HG02970 (cell line): ENCODE measurements around the gene INPP4A.
"Not testable (repeated sequence)": the region's sequence is repeated elsewhere in the genome, so short reads cannot be mapped to it uniquely, and the experiment has no call there.

Experiments
- ATAC-seq: cut with Tn5 transposase; IDR thresholded peaks from one replicate; pipeline ENCODE4 v1.9.1; 2021; ENCODE audit warnings: mild to moderate bottlenecking, moderate library complexity, moderate number of reproducible peaks; ENCODE audit not compliant: unreplicated experiment, low FRiP score

The INPP4A gene

DNA sequence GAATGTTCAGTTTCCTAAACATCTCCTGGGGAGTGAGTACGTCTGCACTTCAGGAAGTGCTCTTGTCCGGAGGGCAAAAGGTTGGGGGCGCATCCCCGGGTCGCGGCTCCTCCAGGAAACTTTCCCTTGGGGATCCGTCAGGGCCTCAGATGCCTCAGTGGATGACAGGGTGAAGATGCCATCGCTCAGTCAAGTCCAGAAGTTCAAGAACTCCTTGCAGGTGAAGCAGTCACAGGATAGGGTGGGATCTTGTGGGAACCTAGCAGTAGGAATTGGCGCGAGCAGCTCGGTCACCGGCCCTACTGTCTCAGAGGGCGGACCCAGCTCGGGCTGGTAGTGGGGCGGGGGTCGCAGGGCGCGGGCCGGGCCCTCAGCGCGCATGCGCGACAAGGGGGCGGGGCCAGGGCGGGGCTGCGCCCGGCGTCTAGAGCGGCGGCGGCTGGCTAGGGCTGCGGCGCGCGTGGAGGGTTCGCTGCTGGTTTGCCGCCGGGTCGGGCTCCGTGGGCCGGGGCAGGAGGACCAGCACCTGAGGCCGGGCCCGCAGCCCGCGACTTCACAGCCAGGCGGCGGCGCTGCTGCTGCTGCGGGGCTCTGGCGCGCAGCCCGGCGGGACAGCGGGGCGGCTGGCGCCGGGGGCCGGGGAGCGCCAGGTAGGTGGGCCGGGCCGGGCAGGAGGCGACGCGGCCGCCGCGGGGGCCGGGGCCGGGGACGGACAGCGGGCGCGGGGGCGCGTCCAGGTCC, at the start of gene INPP4A:
Gene INPP4A (plus strand): TSS at position 423 of the 741 bp plus-strand sequence. CDS start 75,191 bp downstream, outside the sequence.
- ATAC-seq = peak; percentile 82

DNA sequence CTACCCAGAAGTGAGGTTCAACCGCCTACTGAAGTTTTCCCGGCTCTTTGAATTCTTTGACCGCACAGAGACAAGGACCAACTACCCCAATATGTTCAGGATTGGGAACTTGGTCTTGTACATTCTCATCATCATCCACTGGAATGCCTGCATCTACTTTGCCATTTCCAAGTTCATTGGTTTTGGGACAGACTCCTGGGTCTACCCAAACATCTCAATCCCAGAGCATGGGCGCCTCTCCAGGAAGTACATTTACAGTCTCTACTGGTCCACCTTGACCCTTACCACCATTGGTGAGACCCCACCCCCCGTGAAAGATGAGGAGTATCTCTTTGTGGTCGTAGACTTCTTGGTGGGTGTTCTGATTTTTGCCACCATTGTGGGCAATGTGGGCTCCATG, 48.7 kb upstream of the INPP4A start:
- ATAC-seq = no peak

DNA sequence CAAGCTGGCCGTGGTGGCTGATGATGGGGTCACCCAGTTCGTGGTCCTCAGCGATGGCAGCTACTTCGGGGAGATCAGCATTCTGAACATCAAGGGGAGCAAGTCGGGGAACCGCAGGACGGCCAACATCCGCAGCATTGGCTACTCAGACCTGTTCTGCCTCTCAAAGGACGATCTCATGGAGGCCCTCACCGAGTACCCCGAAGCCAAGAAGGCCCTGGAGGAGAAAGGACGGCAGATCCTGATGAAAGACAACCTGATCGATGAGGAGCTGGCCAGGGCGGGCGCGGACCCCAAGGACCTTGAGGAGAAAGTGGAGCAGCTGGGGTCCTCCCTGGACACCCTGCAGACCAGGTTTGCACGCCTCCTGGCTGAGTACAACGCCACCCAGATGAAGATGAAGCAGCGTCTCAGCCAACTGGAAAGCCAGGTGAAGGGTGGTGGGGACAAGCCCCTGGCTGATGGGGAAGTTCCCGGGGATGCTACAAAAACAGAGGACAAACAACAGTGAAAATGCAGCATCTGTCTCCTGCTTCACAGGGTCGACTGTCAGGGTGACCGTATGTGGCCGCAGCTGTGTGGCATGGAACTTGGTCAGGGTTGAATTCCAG, 47.8 kb upstream of the INPP4A start:
- no peak for ATAC-seq

DNA sequence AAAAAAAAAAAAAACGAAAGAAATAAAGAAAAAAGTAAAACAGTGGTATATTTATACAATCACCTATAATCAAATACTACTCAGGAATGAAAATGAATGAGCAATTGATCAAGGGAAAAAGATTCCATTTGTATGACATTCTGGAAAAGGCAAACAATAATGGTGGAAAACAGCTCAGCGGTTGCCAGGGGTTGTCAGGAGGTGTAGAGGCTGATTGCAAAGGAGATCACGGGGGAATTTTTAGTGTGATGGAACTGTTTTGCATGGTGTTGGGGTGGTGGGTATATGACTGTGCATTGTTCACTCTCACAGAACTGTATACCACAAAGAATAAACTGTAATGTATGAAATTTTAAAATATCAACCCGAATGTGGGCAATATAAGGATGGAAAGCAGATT, 45.5 kb upstream of the INPP4A start:
- no peak for ATAC-seq

DNA sequence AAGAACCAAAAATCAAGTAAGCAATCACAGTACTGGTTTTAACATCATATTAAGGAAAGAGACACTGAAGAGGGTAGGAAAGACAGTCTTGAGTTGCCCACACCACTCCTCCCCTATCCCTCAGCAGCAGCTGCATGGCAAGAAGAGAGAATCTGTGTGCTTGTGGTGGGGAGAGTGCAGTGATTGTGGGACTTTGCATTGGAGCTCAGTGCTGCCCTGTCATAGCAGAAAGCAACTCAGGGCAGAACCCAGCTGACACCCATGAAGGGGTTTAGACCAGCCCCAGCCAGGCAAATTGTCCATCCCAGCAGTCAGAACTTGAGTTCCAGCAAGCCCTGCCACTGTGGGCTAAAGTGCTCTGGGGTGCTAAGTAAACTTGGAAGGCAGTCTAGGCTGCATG, 40.8 kb upstream of the INPP4A start:
- no peak for ATAC-seq

DNA sequence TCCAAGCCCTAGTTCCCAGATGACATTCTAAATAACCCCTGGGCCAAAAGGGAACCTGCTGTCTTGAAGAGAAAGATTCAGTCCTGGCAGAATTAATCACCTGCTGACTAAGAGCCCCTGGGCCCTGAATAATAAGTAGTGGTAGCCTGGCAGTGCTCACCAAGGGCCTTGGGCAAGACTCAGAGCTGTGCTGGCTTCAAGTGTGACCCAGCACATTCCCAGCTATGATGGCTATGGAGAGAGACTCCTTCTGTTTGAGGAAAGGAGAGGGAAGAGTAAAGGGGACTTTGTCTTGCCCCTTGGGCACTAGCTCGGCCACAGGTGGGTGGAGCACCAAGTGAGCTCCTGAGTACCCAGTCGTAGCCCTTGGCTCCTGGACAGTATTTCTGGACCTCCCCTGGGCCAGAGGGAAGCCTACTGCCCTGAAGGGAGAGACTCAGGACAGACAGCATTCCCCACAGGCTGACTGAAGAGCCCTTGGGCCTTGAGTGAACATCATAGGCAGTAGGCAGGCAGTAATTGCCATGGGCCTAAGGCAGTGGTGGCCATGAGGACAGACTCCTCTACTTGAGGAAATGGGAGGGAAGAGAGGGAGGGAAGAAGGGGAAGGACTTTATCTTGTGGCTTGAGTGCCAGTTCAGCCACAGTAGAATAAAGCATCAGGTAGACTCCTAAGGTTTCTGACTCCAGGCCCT, 40.0 kb upstream of the INPP4A start:
- ATAC-seq = no peak

DNA sequence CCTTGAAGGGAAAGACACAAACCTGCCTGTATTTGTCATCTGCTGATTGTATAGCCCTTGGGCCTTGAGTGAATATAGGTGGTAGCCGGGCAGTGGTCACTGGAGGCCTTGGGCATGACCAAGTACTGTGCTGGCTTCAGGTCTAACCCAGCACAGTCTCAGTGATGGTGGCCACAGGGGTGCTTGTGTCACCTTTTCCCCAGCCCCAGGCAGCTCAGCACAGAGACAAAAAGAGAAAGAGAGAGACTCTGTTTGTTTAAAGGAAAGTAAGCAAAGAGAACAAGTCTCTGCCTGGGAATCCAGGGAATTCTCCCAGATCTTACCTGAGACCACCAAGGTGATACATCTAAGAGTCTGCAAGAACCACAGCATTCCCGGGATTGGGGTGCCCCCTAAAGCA, 39.4 kb upstream of the INPP4A start:
- ATAC-seq = no peak

DNA sequence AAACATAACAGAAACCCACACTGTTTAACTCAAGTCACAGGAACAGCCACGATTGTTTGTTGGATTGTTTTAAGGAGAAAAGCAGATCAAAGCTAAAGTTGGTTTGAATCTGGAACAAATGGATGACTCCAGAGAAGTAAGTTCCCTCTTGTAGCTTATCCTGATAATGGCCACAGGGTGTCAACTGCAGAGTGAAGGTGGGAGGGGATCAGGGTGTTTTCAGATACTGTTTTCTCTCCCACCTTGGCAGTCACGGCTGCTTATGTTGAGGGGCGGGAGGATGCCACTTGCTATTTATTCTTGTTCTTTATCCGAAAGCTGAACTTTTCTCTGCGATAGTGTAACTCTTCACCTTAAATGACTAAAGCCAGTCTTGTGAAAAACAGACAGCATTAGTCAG, 36.5 kb upstream of the INPP4A start:
- ATAC-seq = no peak

DNA sequence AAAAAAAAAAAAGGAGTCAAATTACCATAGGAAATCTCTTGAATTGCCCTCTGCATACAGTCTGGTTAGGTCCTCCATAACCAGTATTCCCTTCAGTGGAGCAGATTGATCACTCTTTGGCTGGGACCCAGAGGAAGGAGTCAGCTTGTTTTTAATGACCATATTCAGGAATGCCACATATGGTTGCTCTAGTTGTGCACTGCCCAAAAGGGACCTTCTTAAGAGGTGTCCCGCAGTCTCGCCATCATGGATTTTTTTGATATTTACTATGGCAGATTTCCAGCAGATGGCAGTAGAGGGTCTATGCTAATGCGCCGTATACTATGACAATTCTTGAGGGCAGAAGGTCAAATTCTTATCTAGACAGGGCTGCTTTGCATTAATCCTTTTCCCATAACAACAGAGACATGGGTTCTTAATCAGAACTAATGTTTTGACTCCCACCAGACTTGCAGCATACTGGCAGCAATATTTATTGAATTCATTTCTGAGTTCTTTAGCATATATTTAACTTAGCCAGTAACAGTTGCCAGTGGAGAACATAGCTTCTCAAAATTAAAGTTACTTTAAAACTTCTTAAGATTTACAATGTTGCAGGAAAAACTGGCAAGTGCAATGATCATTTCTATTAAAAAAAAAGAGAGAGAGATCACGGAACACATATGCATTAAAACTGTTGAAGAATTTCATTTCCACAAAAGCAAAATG, 31.8 kb upstream of the INPP4A start:
- no peak for ATAC-seq

DNA sequence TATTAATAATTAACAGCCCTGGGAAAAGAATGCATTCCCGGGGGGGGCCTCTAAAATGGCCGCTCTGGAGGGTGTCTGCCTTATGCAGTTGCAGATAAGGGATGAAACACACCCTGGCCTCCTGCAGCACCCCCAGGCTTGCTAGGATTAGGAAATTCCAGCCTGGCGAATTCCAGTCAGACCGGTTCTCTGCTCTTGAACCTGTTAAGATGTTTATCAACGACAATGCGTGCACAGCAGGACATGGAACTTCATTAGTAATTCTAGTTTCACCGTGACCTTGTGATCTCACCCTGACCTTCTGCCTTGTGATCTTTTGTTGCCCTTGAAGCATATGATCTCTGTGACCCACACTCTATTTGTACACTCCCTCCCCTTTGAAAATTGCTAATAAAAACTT, 30.4 kb upstream of the INPP4A start:
- not testable (repeated sequence) for ATAC-seq

DNA sequence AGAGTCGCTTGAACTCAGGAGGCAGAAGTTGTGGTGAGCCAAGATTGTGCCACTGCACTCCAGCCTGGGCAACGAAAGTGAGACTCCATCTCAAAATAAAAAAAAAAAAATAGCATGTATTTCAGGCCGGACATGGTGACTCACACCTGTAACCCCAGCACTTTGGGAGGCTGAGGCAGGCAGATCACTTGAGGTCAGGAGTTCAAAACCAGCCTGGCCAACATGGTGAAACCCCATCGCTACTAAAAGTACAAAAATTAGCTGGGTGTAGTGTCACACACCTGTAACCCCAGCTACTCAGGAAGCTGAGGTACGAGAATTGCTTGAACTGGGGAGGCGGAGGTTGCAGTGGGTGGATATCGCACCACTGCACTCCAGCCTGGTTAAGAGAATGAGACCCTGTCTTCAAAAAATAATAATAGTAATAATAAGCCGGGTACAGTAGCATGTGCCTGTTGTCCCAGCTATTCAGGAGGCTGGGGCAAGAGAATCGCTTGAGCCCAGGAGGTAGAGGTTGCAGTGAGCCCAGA, 28.9 kb upstream of the INPP4A start:
- not testable (repeated sequence) for ATAC-seq

DNA sequence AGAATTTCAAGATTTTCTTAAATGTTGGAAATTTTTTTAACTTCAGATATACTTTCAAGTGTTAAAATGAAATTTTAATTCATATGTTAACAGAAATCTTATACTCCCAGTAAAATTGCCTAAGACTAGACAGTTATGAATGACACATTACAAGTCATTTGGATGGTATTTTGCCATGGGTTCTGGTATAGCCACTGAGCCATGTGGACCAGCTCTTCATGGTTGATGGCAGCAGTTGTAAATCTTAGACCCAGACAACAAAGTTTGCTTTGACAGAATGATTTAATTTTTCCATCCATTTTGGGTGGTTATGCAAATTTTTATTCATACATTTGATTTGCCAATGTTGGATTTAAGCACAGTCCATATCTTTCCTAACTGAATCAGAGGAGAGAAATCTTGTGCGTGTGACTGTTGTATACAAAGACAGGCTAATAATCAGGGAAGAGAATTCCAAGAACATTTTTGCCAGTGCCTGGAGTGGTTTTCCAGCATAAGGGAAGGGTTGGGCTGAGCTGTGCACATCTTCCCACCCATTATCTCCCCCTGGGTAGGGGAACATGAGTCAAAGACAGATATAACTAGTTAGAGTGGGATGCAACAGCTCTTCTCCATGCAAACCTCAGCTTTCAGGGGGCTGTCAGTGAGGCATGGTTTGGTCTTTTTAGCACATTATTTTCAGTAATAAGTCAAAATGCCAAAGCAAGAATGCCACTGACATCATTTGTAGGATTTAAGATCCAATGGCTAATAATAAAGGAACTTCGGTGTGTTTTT, 28.1 kb upstream of the INPP4A start:
- no peak for ATAC-seq

DNA sequence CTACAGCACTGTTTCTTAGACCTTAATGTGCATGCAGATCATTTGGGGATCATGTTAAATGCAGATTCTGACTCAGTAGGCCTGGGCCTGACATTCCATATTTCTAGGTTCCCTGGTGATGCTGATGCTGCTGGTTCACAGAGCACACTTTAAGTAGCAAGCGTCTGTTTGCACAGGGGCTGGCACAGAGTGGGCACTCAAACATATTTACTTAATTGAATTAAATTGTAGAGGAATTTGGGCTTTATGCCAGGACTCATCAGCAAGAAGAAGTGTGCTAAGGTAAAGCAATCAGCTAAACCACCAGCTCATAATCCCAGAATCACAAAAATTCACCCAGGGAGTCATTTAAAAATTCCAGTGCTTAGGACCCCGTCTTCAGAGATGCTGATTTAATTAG, 25.1 kb upstream of the INPP4A start:
- ATAC-seq = no peak

DNA sequence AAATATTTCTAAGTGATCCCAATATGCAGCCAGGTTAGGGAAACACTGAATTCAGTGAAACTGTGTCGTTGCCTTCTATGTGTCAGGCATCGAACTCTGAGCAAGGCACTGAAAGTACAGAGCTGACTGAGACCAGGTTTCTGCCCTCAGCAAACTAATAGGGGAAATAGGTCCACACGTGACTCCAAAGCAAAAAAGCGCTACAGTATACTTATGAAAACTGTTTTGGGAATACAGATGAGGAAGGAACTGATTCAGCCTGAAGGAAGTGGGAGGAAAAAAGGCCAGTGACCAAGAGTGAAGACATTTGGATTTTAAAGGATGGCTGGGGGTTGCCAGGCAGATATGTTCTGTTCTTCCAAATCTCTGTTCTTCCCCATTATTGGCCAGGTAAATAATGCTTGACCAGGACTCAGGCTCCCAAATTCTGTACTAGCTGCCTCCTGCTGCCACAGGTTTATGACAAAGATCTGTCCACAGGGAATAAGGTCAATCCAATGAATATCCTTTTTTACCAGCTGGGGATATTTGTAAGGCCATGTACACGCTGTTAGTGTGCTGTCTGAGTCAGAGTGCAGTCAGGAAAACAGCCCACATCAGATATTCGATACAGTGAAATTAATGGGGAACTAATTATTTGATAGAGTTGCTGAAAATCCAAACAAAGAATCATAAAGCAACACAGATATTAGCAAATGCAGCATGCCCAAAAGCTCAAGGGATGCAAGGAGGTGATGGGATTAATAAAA, 24.5 kb upstream of the INPP4A start:
- ATAC-seq = no peak

DNA sequence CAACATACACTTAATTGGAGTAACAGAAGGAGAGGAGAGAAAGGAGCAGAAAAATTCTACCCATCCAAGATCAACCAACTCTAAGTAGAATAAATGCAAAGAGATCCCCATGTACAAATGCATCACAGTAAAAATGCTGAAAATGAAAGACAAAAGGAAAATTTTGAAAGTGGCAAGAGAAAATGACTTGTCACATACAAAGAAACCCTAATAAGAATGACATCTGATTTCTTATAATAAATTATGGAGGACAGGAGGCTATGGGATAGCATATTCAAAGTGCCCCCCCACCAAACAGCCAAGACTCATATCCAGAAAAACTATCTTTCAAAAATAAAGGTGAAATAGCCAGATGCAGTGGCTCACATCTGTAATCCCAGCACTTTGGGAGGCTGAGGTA, 22.2 kb upstream of the INPP4A start:
- no peak for ATAC-seq

DNA sequence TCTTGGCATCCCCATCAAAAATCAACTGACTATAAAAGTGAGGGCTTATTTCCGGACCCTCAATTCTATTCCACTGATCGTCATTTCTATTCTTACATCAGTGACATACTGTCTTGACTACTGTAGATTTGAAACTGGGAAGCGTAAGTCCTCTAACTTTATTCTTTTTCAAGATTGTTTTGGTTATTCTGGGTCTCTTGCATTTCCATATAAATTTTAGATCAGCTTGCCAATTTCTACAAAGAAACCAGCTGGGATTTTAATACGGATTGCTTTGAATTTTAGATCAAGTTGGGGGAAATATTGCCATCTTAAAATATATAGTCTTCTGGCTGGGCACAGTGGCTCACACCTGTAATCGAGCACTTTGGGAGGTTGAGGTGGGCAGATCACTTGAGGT, 17.9 kb upstream of the INPP4A start:
- ATAC-seq = no peak

DNA sequence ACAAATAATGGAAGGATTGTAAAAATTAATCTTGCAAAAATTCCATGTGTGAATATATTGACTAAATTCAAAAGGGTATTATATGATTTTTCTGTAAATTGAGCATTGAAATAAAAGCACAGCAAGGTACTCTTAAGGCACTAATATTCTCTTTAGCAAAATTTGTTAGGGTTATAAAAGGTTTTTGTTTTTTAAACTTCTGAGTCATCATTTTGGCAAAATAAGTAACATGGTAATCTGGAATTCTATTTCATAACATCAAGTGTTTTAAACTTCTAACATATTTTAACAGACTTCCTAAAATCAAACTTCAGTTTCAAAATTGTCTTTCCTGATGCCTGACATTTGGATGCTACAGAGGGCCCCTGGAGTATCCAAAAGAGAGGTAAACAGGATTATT, 12.5 kb upstream of the INPP4A start:
- no peak for ATAC-seq

DNA sequence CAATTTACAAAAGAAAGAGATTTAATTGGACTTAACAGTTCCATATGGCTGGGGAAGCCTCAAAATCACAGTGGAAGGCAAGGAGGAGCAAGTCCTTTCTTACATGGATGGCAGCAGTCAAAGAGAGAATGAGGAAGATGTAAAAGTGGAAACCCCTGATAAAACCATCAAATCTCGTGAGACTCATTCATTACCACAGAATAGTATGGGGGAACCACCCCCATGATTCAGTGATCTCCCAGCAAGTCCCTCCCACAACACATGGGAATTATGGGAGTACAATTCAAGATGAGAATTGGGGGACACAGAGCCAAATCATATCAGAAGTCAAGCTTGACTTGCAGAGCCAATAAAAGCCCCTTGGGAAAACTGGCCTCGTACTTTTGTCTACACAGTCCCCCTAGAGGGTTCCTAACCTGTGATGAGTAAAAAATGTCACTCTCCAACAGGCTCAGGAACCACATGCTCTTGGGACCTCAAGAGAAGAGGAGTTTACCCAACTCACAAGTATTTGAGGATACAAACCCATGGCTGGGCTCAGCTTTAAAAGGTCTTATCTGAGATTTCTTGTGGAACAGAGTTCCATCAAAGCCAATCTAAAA, 11.2 kb upstream of the INPP4A start:
- ATAC-seq = no peak

DNA sequence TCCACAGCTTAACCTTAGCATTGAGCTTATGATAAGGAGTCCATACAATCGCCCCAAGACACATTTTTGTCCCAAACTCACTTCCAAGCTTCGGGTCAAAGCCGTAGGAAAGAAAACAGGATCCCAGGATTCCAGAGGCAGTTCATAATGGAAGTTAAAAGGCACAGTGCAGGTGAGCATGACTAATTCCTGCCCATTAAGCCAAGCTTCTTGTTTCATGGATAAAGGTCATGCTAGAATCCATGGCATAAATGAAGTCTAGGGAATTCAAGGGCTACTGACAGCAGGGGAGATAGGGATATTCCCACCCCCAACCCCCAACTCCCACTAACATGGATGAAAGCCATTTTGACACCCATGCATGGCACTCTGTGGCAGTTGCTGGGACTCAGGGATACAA, 10.2 kb upstream of the INPP4A start:
- no peak for ATAC-seq
